ENCODE results near the gene SLC16A6.
"Not testable (repeated sequence)": the region's sequence is repeated elsewhere in the genome, so short reads cannot be mapped to it uniquely, and the experiment has no call there.

Gene SLC16A6

GRCh38 chr17:68246271-68247028 lies 44.5 kb downstream of the SLC16A6 start:
- DNase-seq, result no peak

GRCh38 chr17:68239632-68240366 lies 51.1 kb downstream of the SLC16A6 start:
- DNase-seq, result no peak

- DNase-seq, result no peak
Measured at GRCh38 chr17:68238871-68239253, 52.1 kb downstream of the SLC16A6 start.

- no peak for DNase-seq
Measured at GRCh38 chr17:68238164-68238870, 52.6 kb downstream of the SLC16A6 start.

GRCh38 chr17:68237369-68238163 lies 53.4 kb downstream of the SLC16A6 start:
- DNase-seq, result peak; percentile 56 to 61

GRCh38 chr17:68235336-68235791 lies 55.6 kb downstream of the SLC16A6 start:
- not testable (repeated sequence) for DNase-seq

- peak; percentile 28 to 34 for DNase-seq
Measured at GRCh38 chr17:68234726-68235335, 56.1 kb downstream of the SLC16A6 start.

GRCh38 chr17:68232741-68233140 lies 58.2 kb downstream of the SLC16A6 start:
- DNase-seq, result not testable (repeated sequence)

- DNase-seq, result no peak
Measured at GRCh38 chr17:68231541-68231940, 59.4 kb downstream of the SLC16A6 start.

- DNase-seq, result not testable (repeated sequence)
Measured at GRCh38 chr17:68231131-68231530, 59.8 kb downstream of the SLC16A6 start.

GRCh38 chr17:68229619-68230018 lies 61.3 kb downstream of the SLC16A6 start:
- no peak for DNase-seq

- no peak for DNase-seq
Measured at GRCh38 chr17:68228817-68229570, 61.9 kb downstream of the SLC16A6 start.

- DNase-seq, result not testable (repeated sequence)
Measured at GRCh38 chr17:68228039-68228680, 62.8 kb downstream of the SLC16A6 start.

GRCh38 chr17:68225055-68225454 lies 65.9 kb downstream of the SLC16A6 start:
- not testable (repeated sequence) for DNase-seq

- DNase-seq, result no peak
Measured at GRCh38 chr17:68222606-68223005, 68.3 kb downstream of the SLC16A6 start.

GRCh38 chr17:68221786-68222185 lies 69.1 kb downstream of the SLC16A6 start:
- no peak for DNase-seq

GRCh38 chr17:68220786-68221185 lies 70.1 kb downstream of the SLC16A6 start:
- not testable (repeated sequence) for DNase-seq

- not testable (repeated sequence) for DNase-seq
Measured at GRCh38 chr17:68220186-68220585, 70.7 kb downstream of the SLC16A6 start.

- DNase-seq, result not testable (repeated sequence)
Measured at GRCh38 chr17:68219429-68219828, 71.5 kb downstream of the SLC16A6 start.

Measured in Kasumi-1 (cell line).